HCT116 (cell line): ENCODE data around the gene LMO7. TPM values are rescaled to one million over a fixed set of nuclear protein-coding genes. Genes with fewer than 3 reads are reported as not detected.
A peak's percentile ranks its signal among the peaks of the same experiment; 100 is the strongest.

Experiments used
- ATAC-seq: fragments of 200-7000 bp; cut with Tn5 transposase; 2 replicates; pipeline ENCODE4 v1.9.1; 2020; ENCODE audit warnings: mild to moderate bottlenecking, moderate library complexity
- BruUV-seq: library from RNA; stranded (reverse); fragments of 400-500 nt; replicated peaks from 2 replicates; lab custom pipeline; 2021; lab: Mats Ljungman, UMichigan
- CTCF ChIA-PET: fragments of 300-600 bp; sonication (Branson Sonifier 250); formaldehyde crosslinking; loops from one replicate; lab custom pipeline; 2021; ENCODE audit warnings: antibody characterized with exemption; lab: Charles Lee
- POLR2A ChIA-PET: fragments of 300-600, 350-600 bp; sonication (Branson Sonifier 250); formaldehyde crosslinking; loops from one replicate; lab custom pipeline; 2021; ENCODE audit warnings: antibody characterized with exemption; lab: Charles Lee
- RAD21 ChIA-PET, 2 experiments: fragments of 300-600 bp; sonication (Branson Sonifier 250); formaldehyde crosslinking; loops; one replicate each; lab custom pipeline; 2023; ENCODE audit warnings: low total read pairs in 2 of 2; ENCODE audit not compliant: uncharacterized antibody in 2 of 2, unreplicated experiment in 2 of 2, low non-redundant PET in 1 of 2; lab: Charles Lee
- DNase-seq: peaks from one replicate; pipeline ENCODE4 v3.0.0-alpha.2; 2010; ENCODE audit warnings: low read depth, low spot score
- H2AFZ ChIP-seq: fragments of 200-600 bp; shearing (Covaris generic), sonication (generic); 2 replicates; pipeline ENCODE4 v1.6.1; 2017; ENCODE audit warnings: low read depth, mixed run types, mixed read lengths, antibody characterized with exemption, low read length; ENCODE audit not compliant: poor library complexity, severe bottlenecking
- H3K27ac ChIP-seq: 2 replicates; pipeline ENCODE4 v1.5.1; 2012; ENCODE audit warnings: low read depth, low read length
- H3K27me3 ChIP-seq: fragments of 200-600 bp; sonication (generic); 2 replicates; pipeline ENCODE4 v1.6.1; 2016; ENCODE audit warnings: mixed run types, low read length, mixed read lengths; ENCODE audit not compliant: insufficient read depth
- H3K36me3 ChIP-seq, 2 experiments: fragments of 200-500 bp in 1 of 2; fragments of 200-600 bp in 1 of 2; sonication (Bioruptor generic) in 1 of 2; sonication (generic) in 1 of 2; 2 replicates each; pipeline versions ENCODE4 v1.5.1 to v1.6.1; 2014 to 2016; ENCODE audit warnings: low read length in 2 of 2, inconsistent platforms in 1 of 2, mixed read lengths in 1 of 2, mixed run types in 1 of 2; ENCODE audit not compliant: insufficient read depth in 2 of 2, control insufficient read depth in 1 of 2
- H3K4me1 ChIP-seq, 2 experiments: fragments of 200-600 bp in 1 of 2; sonication (generic) in 1 of 2; 2 replicates each; pipeline versions ENCODE4 v1.5.1 to v1.6.1; 2012 to 2017; ENCODE audit warnings: low read length in 2 of 2, inconsistent platforms in 1 of 2, mild to moderate bottlenecking in 1 of 2, mixed read lengths in 1 of 2, mixed run types in 1 of 2, moderate library complexity in 1 of 2; ENCODE audit not compliant: insufficient read depth in 2 of 2, control insufficient read depth in 1 of 2
- H3K4me2 ChIP-seq: fragments of 200-600 bp; sonication (generic); 2 replicates; pipeline ENCODE4 v1.6.1; 2017; ENCODE audit warnings: mixed run types, low read length, mixed read lengths
- H3K4me3 ChIP-seq, 2 experiments: fragments of 200-600 bp in 1 of 2; sonication (generic) in 1 of 2; replicated peaks in 1 of 2; 2 replicates each; pipeline ENCODE4 v1.5.1; 2011 to 2016; ENCODE audit warnings: low read length in 2 of 2, control low read depth in 1 of 2, low read depth in 1 of 2, mild to moderate bottlenecking in 1 of 2, mixed read lengths in 1 of 2, mixed run types in 1 of 2
- H3K79me2 ChIP-seq: fragments of 200-600 bp; sonication (generic); 2 replicates; pipeline ENCODE4 v1.6.1; 2017; ENCODE audit warnings: mild to moderate bottlenecking, mixed run types, low read length, moderate library complexity, mixed read lengths; ENCODE audit not compliant: insufficient read depth
- H3K9ac ChIP-seq: fragments of 200-600 bp; sonication (generic); 2 replicates; pipeline ENCODE4 v1.6.1; 2016; ENCODE audit warnings: low read length, mixed read lengths
- H3K9me2 ChIP-seq: fragments of 200-600 bp; sonication (generic), shearing (Covaris generic); 2 replicates; pipeline ENCODE4 v1.6.1; 2017; ENCODE audit warnings: mixed run types, mild to moderate bottlenecking, moderate library complexity; ENCODE audit not compliant: insufficient read depth
- H3K9me3 ChIP-seq, 2 experiments: fragments of 200-500 bp in 1 of 2; fragments of 200-600 bp in 1 of 2; sonication (Bioruptor generic) in 1 of 2; sonication (generic) in 1 of 2; 2 replicates each; pipeline ENCODE4 v1.6.1; 2014 to 2017; ENCODE audit warnings: low read length in 2 of 2, mixed read lengths in 2 of 2, inconsistent platforms in 1 of 2, low read depth in 1 of 2, mild to moderate bottlenecking in 1 of 2, mixed run types in 1 of 2, moderate library complexity in 1 of 2; ENCODE audit not compliant: control insufficient read depth in 1 of 2, insufficient read depth in 1 of 2
- H4K20me1 ChIP-seq: fragments of 200-600 bp; sonication (generic), shearing (Covaris generic); 2 replicates; pipeline ENCODE4 v1.6.1; 2017; ENCODE audit warnings: mixed run types, mild to moderate bottlenecking, moderate library complexity; ENCODE audit not compliant: insufficient read depth
- EZH2 ChIP-seq: fragments of 200-600 bp; sonication (generic); IDR thresholded peaks from 2 replicates; pipeline ENCODE4 v1.6.1; 2017; ENCODE audit warnings: antibody characterized with exemption, mixed run types
- EZH2phosphoT487 ChIP-seq: fragments of 200-600 bp; IDR thresholded peaks from 2 replicates; pipeline ENCODE4 v1.6.1; 2018; ENCODE audit warnings: antibody characterized with exemption, borderline replicate concordance
- FOSL1 ChIP-seq: IDR thresholded peaks from 2 replicates; pipeline ENCODE4 v1.6.1; 2012; ENCODE audit warnings: low read depth
- SIN3A ChIP-seq: IDR thresholded peaks from 2 replicates; pipeline ENCODE4 v1.6.1; 2012; ENCODE audit warnings: low read depth
- SRF ChIP-seq: IDR thresholded peaks from 2 replicates; pipeline ENCODE4 v1.6.1; 2012; ENCODE audit warnings: low read depth
- intact Hi-C: fragments of 100-400 bp; cut with micrococcal nuclease; formaldehyde crosslinking; loops from 2 replicates; pipeline ENCODE4 v1.10.0; 2022
- total RNA-seq: library from RNA; stranded (reverse); gene quantifications from one replicate; pipeline ENCODE4 v1.2.1, GENCODE V29; 2021; ENCODE audit not compliant: unreplicated experiment
- TF ChIP-seq, protein P1 (sequence below): IDR thresholded peaks from 2 replicates; pipeline ENCODE4 v1.6.1; 2012

The LMO7 gene
- total RNA-seq, 1 experiment from 2014 or later: 8.1 TPM

DNA sequence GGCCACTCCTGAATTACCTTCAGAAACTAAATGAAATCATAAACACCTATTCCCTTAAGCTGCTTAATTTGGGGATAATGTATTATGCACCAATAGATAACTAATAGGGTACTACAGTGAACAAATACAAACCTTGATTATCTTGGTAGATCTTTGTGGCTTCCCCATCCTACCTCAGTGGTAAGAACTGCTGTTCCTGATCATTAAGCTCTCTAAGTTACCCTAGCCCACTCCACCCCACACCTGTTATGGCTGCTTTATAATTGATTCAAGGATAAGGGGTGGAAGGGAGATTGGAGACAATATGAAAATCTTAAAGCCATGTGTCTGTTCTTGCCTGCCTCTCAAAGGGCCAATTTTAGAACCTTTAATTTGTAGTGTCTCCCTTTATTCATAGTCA is 121.2 kb downstream of the LMO7 start (continued):
- TF ChIP-seq, protein P1, sequence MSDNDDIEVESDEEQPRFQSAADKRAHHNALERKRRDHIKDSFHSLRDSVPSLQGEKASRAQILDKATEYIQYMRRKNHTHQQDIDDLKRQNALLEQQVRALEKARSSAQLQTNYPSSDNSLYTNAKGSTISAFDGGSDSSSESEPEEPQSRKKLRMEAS: no peak
- TF ChIP-seq SIN3A (no peak), EZH2phosphoT487 (no peak), FOSL1 (no peak)

DNA sequence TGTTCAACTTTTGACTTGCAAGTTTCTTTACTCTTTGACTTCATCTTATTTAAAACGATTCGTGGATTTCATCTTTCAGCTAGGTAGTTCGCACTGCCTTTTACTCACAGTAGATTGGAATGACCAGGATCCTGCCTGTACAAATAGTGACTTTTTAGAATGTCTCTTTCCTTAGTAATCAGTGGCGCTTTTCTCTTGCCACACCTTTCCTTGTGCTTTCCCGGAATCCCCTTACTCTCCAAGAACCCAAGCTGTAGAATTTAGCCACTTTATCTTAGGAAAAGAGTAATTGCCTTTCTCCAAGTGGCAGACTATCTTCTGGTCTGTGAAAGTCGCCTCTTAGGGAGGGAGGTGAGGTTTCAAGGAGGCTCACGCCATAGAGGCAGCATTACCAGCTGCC is 123.4 kb downstream of the LMO7 start:
- ATAC-seq (no peak), DNase-seq (no peak)
- CTCF ChIA-PET: interaction anchor here (1.2 kb wide), 1 partner anchor 55 kb away, joined by 3 read pairs; no protein-coding TSS in a partner anchor
- Histone ChIP-seq H3K9ac (no peak overlapping the region), H3K79me2 (no peaks in the 10 kb centered on the region), H3K4me3 (no peak overlapping the region), H3K9me3 (no peaks in the 10 kb centered on the region), H3K9me2 (no peaks in the 10 kb centered on the region), H2AFZ (no peak overlapping the region), H3K4me1 (peaks cover 0 to 17% of the 10 kb centered on the region in 2 experiments; a peak in 3 of 4 replicates), H3K4me2 (0 out of 2 replicates have a peak overlapping the region, but pooled peaks have one; percentile 77), H4K20me1 (no peaks in the 10 kb centered on the region), H3K36me3 (no peaks in the 10 kb centered on the region), H3K27ac (no peak overlapping the region), H3K27me3 (no peaks in the 10 kb centered on the region)
- TF ChIP-seq SRF (no peak), EZH2 (no peak)
- RAD21 ChIA-PET: no interaction called here
- POLR2A ChIA-PET: no interaction called here
- intact Hi-C loops: no loop called here
- BruUV-seq: no TSS peak
